ENCODE data around the gene BHLHA15. TPM values are rescaled to one million over a fixed set of nuclear protein-coding genes. Genes with fewer than 3 reads are reported as not detected.

Gene BHLHA15
- total RNA-seq, 1 experiment from 2014 or later: 3.4 TPM

- no peak overlapping the region for H3K4me3 Mint-ChIP-seq (ENCODE audit: unreplicated experiment)
- H3K4me3 ChIP-seq (ENCODE audit: low read depth, low read length): no peak overlapping the region
- H3K27me3 ChIP-seq (replicated peaks; ENCODE audit: control insufficient read depth, insufficient read depth, low read length): no peaks in the 10 kb centered on the region
- no peaks in the 10 kb centered on the region for H3K9me3 ChIP-seq
- no peaks in the 10 kb centered on the region; the same call in 1 of the 2 replicates for H3K36me3 ChIP-seq (ENCODE audit: control insufficient read depth, insufficient read depth, low read length)
- TF ChIP-seq CTCF (IDR thresholded peaks at IDR 0.05; ENCODE audit: insufficient read depth in 1 of 2, low read depth in 1 of 2, low read length in 1 of 2, severe bottlenecking in 1 of 2, unreplicated experiment in 1 of 2): no peak
- no peaks in the 10 kb centered on the region for H3K27me3 Mint-ChIP-seq (ENCODE audit: insufficient read depth, unreplicated experiment)
- H3K4me1 Mint-ChIP-seq (ENCODE audit: low read depth, unreplicated experiment): peaks cover 9% of the 10 kb centered on the region
- CTCF ChIA-PET: no interaction called here
- H3K27ac Mint-ChIP-seq (ENCODE audit: unreplicated experiment): no peak overlapping the region
- no peaks in the 10 kb centered on the region for H3K9me3 Mint-ChIP-seq (ENCODE audit: unreplicated experiment)
- POLR2A ChIA-PET: interaction anchor here (0.6 kb wide), 1 partner anchor 33 kb away, joined by 3 read pairs; no protein-coding TSS in a partner anchor
- intact Hi-C loops (cut with micrococcal nuclease; ENCODE audit: unreplicated experiment): no loop called here
- peaks cover 8% of the 10 kb centered on the region; the same call in 1 of the 2 replicates for H3K4me1 ChIP-seq
- BruUV-seq (replicated peaks): no TSS peak
- H3K36me3 Mint-ChIP-seq (ENCODE audit: insufficient read depth, unreplicated experiment): peaks cover 39% of the 10 kb centered on the region
- no peak for DNase-seq
Observed at GRCh38 chr7:98254516-98254915, 43.3 kb downstream of the BHLHA15 start.

- TSS peak; percentile 4 for BruUV-seq (replicated peaks)
- Histone ChIP-seq H3K9me3 (no peaks in the 10 kb centered on the region), H3K27me3 (replicated peaks; ENCODE audit: control insufficient read depth, insufficient read depth, low read length) (no peaks in the 10 kb centered on the region), H3K36me3 (ENCODE audit: control insufficient read depth, insufficient read depth, low read length) (no peaks in the 10 kb centered on the region; the same call in 1 of the 2 replicates), H3K4me3 (ENCODE audit: low read depth, low read length) (no peak overlapping the region), H3K4me1 (peaks cover 8% of the 10 kb centered on the region; the same call in 1 of the 2 replicates)
- POLR2A ChIA-PET: no interaction called here
- CTCF ChIA-PET: no interaction called here
- intact Hi-C loops (cut with micrococcal nuclease; ENCODE audit: unreplicated experiment): no loop called here
- Mint-ChIP-seq H3K4me1 (ENCODE audit: low read depth, unreplicated experiment) (peaks cover 9% of the 10 kb centered on the region), H3K36me3 (ENCODE audit: insufficient read depth, unreplicated experiment) (peaks cover 42% of the 10 kb centered on the region), H3K9me3 (ENCODE audit: unreplicated experiment) (no peaks in the 10 kb centered on the region), H3K27ac (ENCODE audit: unreplicated experiment) (no peak overlapping the region), H3K27me3 (ENCODE audit: insufficient read depth, unreplicated experiment) (no peaks in the 10 kb centered on the region), H3K4me3 (ENCODE audit: unreplicated experiment) (no peak overlapping the region)
- no peak for TF ChIP-seq CTCF (IDR thresholded peaks at IDR 0.05; ENCODE audit: insufficient read depth in 1 of 2, low read depth in 1 of 2, low read length in 1 of 2, severe bottlenecking in 1 of 2, unreplicated experiment in 1 of 2)
- no peak for DNase-seq
Observed at GRCh38 chr7:98254951-98255610, 43.8 kb downstream of the BHLHA15 start.

GRCh38 chr7:98256431-98256830 lies 45.2 kb downstream of the BHLHA15 start:
- POLR2A ChIA-PET: no interaction called here

More at GRCh38 chr7:98256431-98256830, 45.2 kb downstream of the BHLHA15 start:
- intact Hi-C loops (cut with micrococcal nuclease; ENCODE audit: unreplicated experiment): no loop called here
- Mint-ChIP-seq H3K4me1 (ENCODE audit: low read depth, unreplicated experiment) (peaks cover 9% of the 10 kb centered on the region), H3K27ac (ENCODE audit: unreplicated experiment) (no peak overlapping the region), H3K9me3 (ENCODE audit: unreplicated experiment) (peaks cover under 1% of the 10 kb centered on the region), H3K4me3 (ENCODE audit: unreplicated experiment) (no peak overlapping the region), H3K36me3 (ENCODE audit: insufficient read depth, unreplicated experiment) (peaks cover 46% of the 10 kb centered on the region), H3K27me3 (ENCODE audit: insufficient read depth, unreplicated experiment) (no peaks in the 10 kb centered on the region)
- CTCF ChIA-PET: no interaction called here
- no peak overlapping the region for H3K4me3 ChIP-seq (ENCODE audit: low read depth, low read length)
- no peak for TF ChIP-seq CTCF (IDR thresholded peaks at IDR 0.05; ENCODE audit: insufficient read depth in 1 of 2, low read depth in 1 of 2, low read length in 1 of 2, severe bottlenecking in 1 of 2, unreplicated experiment in 1 of 2)
- H3K27me3 ChIP-seq (replicated peaks; ENCODE audit: control insufficient read depth, insufficient read depth, low read length): no peaks in the 10 kb centered on the region
- peaks cover 2% of the 10 kb centered on the region; the same call in 1 of the 2 replicates for H3K36me3 ChIP-seq (ENCODE audit: control insufficient read depth, insufficient read depth, low read length)
- peaks cover 4% of the 10 kb centered on the region; the same call in 1 of the 2 replicates for H3K9me3 ChIP-seq
- H3K4me1 ChIP-seq: peaks cover 8% of the 10 kb centered on the region; the same call in 1 of the 2 replicates
- no TSS peak for BruUV-seq (replicated peaks)
- DNase-seq: no peak
